ENCODE measurements around the gene MAN2A2. TPM values are rescaled to one million over a fixed set of nuclear protein-coding genes. Genes with fewer than 3 reads are reported as not detected.

MAN2A2 gene
- total RNA-seq, 5 donors from 2014 or later (not counting 1 experiment from before 2014, with no cell fraction given) = 119 to 158 (median 142) TPM

- H3K9me3 Mint-ChIP-seq = no peaks in the 10 kb centered on the region
- no peak overlapping the region for H3K4me3 ChIP-seq (ENCODE audit: control insufficient read depth in 1 of 2, extremely low read depth in 1 of 2, low read length in 1 of 2)
- H3K9me3 ChIP-seq = no peaks in the 10 kb centered on the region
- CTCF ChIA-PET = interaction anchor here (0.6 to 3.9 kb wide), 15 partner anchors 8 to 1781 kb away, joined by 3 to 27 read pairs (median 5); partner anchors contain the start of genes HDDC3 (in 2 of the 2) and UNC45A (in 1 of the 2)
- 88% methylated on average over 58 of the region's 63 CpGs for WGBS (ENCODE audit: insufficient coverage)
- H3K4me1 ChIP-seq (ENCODE audit: control insufficient read depth in 1 of 2, extremely low read depth in 1 of 2, insufficient read depth in 2 of 2, low read length in 2 of 2) = peaks cover 11 to 27% of the 10 kb centered on the region in 2 experiments
- H3K36me3 ChIP-seq (ENCODE audit: control insufficient read depth in 2 of 2, extremely low read depth in 1 of 2, insufficient read depth in 1 of 2, low read length in 1 of 2) = peaks cover 8 to 26% of the 10 kb centered on the region in 2 donors
- H3K27me3 ChIP-seq (replicated peaks in 1 of 2; ENCODE audit: control insufficient read depth in 2 of 2, extremely low read depth in 1 of 2, insufficient read depth in 2 of 2, low read length in 1 of 2) = no peaks in the 10 kb centered on the region
- peak overlapping the region in 1 of 2 donors; percentile 39 for H3K27ac Mint-ChIP-seq
- no peaks in the 10 kb centered on the region for H3K27me3 Mint-ChIP-seq
- DNase-seq (no peak), ATAC-seq (replicated peaks in 1 of 4) (no peak)
- H3K4me1 Mint-ChIP-seq = peaks cover 0 to 20% (median 16%) of the 10 kb centered on the region in 3 donors
- H3K4me3 Mint-ChIP-seq = peak overlapping the region; percentile 37 to 77 (median 56)
- peaks cover 28% of the 10 kb centered on the region for H3K36me3 Mint-ChIP-seq
- POLR2A ChIA-PET = interaction anchor here (0.7 to 0.9 kb wide), 2 partner anchors 22 to 75 kb away, joined by 3 read pairs; partner anchors contain the start of gene UNC45A (in 1 of the 2)
- H3K27ac ChIP-seq (ENCODE audit: low read length) = no peak overlapping the region
Measured at GRCh38 chr15:90957031-90957790, 54.1 kb downstream of the MAN2A2 start.

GRCh38 chr15:90957791-90958190, 54.7 kb downstream of the MAN2A2 start:
- H3K4me1 ChIP-seq (ENCODE audit: control insufficient read depth in 1 of 2, extremely low read depth in 1 of 2, insufficient read depth in 2 of 2, low read length in 2 of 2) = peaks cover 11 to 27% of the 10 kb centered on the region in 2 experiments
- no peaks in the 10 kb centered on the region for H3K27me3 Mint-ChIP-seq
- H3K4me3 Mint-ChIP-seq = peak overlapping the region; percentile 37 to 57 (median 56)
- H3K4me1 Mint-ChIP-seq = peaks cover 0 to 20% (median 16%) of the 10 kb centered on the region in 3 donors
- DNase-seq (no peak), ATAC-seq (replicated peaks in 1 of 4) (no peak)
- peaks cover 25% of the 10 kb centered on the region for H3K36me3 Mint-ChIP-seq
- ChIA-PET CTCF (interaction anchor here (0.6 to 3.9 kb wide), 9 partner anchors 9 to 1780 kb away, joined by 3 to 17 read pairs (median 4); partner anchors contain the start of genes HDDC3 (in 1 of the 2) and UNC45A (in 1 of the 2)), POLR2A (interaction anchor here in 1 of 2 donors (0.6 to 0.7 kb wide), 2 partner anchors 11 to 33 kb away, joined by 3 read pairs; no protein-coding TSS in a partner anchor)
- H3K27ac ChIP-seq (ENCODE audit: low read length) = no peak overlapping the region
- H3K27ac Mint-ChIP-seq = peak overlapping the region in 1 of 2 donors; percentile 39
- no peaks in the 10 kb centered on the region for H3K9me3 Mint-ChIP-seq
- WGBS (ENCODE audit: insufficient coverage) = 94% methylated on average over 4 of the region's 6 CpGs
- H3K27me3 ChIP-seq (replicated peaks in 1 of 2; ENCODE audit: control insufficient read depth in 2 of 2, extremely low read depth in 1 of 2, insufficient read depth in 2 of 2, low read length in 1 of 2) = no peaks in the 10 kb centered on the region
- no peak overlapping the region for H3K4me3 ChIP-seq (ENCODE audit: control insufficient read depth in 1 of 2, extremely low read depth in 1 of 2, low read length in 1 of 2)
- no peaks in the 10 kb centered on the region for H3K9me3 ChIP-seq
- peaks cover 5 to 27% of the 10 kb centered on the region in 2 donors for H3K36me3 ChIP-seq (ENCODE audit: control insufficient read depth in 2 of 2, extremely low read depth in 1 of 2, insufficient read depth in 1 of 2, low read length in 1 of 2)

GRCh38 chr15:90959028-90959595, 56.0 kb downstream of the MAN2A2 start:
- Histone ChIP-seq H3K27ac (ENCODE audit: low read length) (no peak overlapping the region), H3K4me3 (ENCODE audit: control insufficient read depth in 1 of 2, extremely low read depth in 1 of 2, low read length in 1 of 2) (no peak overlapping the region), H3K9me3 (no peaks in the 10 kb centered on the region), H3K4me1 (ENCODE audit: control insufficient read depth in 1 of 2, extremely low read depth in 1 of 2, insufficient read depth in 2 of 2, low read length in 2 of 2) (peaks cover 11 to 25% of the 10 kb centered on the region in 2 experiments), H3K27me3 (replicated peaks in 1 of 2; ENCODE audit: control insufficient read depth in 2 of 2, extremely low read depth in 1 of 2, insufficient read depth in 2 of 2, low read length in 1 of 2) (no peaks in the 10 kb centered on the region), H3K36me3 (ENCODE audit: control insufficient read depth in 2 of 2, extremely low read depth in 1 of 2, insufficient read depth in 1 of 2, low read length in 1 of 2) (peaks cover 2 to 26% of the 10 kb centered on the region in 2 donors)
- POLR2A ChIA-PET = interaction anchor here in 1 of 2 donors (0.6 kb wide), 1 partner anchor 10 kb away, joined by 12 read pairs; no protein-coding TSS in a partner anchor
- CTCF ChIA-PET = interaction anchor here in 1 of 2 donors (0.7 to 1.1 kb wide), 2 partner anchors 20 to 74 kb away, joined by 6 to 9 read pairs; no protein-coding TSS in a partner anchor
- ATAC-seq (replicated peaks in 1 of 4) (no peak), DNase-seq (no peak)
- no peaks in the 10 kb centered on the region for H3K9me3 Mint-ChIP-seq
- H3K27ac Mint-ChIP-seq = no peak overlapping the region
- H3K27me3 Mint-ChIP-seq = no peaks in the 10 kb centered on the region
- H3K36me3 Mint-ChIP-seq = peaks cover 26% of the 10 kb centered on the region
- 100% methylated on average over 1 of the region's 8 CpGs for WGBS (ENCODE audit: insufficient coverage)
- no peak overlapping the region for H3K4me3 Mint-ChIP-seq
- peaks cover 0 to 17% (median 16%) of the 10 kb centered on the region in 3 donors for H3K4me1 Mint-ChIP-seq

- no peaks in the 10 kb centered on the region for H3K9me3 ChIP-seq
- Mint-ChIP-seq H3K9me3 (no peaks in the 10 kb centered on the region), H3K27me3 (no peaks in the 10 kb centered on the region), H3K36me3 (peaks cover 26% of the 10 kb centered on the region), H3K27ac (no peak overlapping the region), H3K4me3 (no peak overlapping the region), H3K4me1 (peaks cover 0 to 15% (median 14%) of the 10 kb centered on the region in 3 donors)
- H3K27me3 ChIP-seq (replicated peaks in 1 of 2; ENCODE audit: control insufficient read depth in 2 of 2, extremely low read depth in 1 of 2, insufficient read depth in 2 of 2, low read length in 1 of 2) = no peaks in the 10 kb centered on the region
- CTCF ChIA-PET = no interaction called here
- ATAC-seq (replicated peaks in 1 of 4) (no peak), DNase-seq (no peak)
- POLR2A ChIA-PET = no interaction called here
- peaks cover 2 to 26% of the 10 kb centered on the region in 2 donors for H3K36me3 ChIP-seq (ENCODE audit: control insufficient read depth in 2 of 2, extremely low read depth in 1 of 2, insufficient read depth in 1 of 2, low read length in 1 of 2)
- WGBS (ENCODE audit: insufficient coverage) = 92% methylated on average over 4 of the region's 5 CpGs
- H3K4me1 ChIP-seq (ENCODE audit: control insufficient read depth in 1 of 2, extremely low read depth in 1 of 2, insufficient read depth in 2 of 2, low read length in 2 of 2) = peaks cover 11 to 19% of the 10 kb centered on the region in 2 experiments
- H3K27ac ChIP-seq (ENCODE audit: low read length) = no peak overlapping the region
- H3K4me3 ChIP-seq (ENCODE audit: control insufficient read depth in 1 of 2, extremely low read depth in 1 of 2, low read length in 1 of 2) = no peak overlapping the region
Measured at GRCh38 chr15:90959894-90960293, 56.8 kb downstream of the MAN2A2 start.

- Mint-ChIP-seq H3K4me3 (no peak overlapping the region), H3K4me1 (peaks cover 0 to 13% (median 12%) of the 10 kb centered on the region in 3 donors), H3K27ac (no peak overlapping the region), H3K27me3 (no peaks in the 10 kb centered on the region), H3K36me3 (peaks cover 26% of the 10 kb centered on the region), H3K9me3 (no peaks in the 10 kb centered on the region)
- H3K4me1 ChIP-seq (ENCODE audit: control insufficient read depth in 1 of 2, extremely low read depth in 1 of 2, insufficient read depth in 2 of 2, low read length in 2 of 2) = peaks cover 8 to 15% of the 10 kb centered on the region in 2 experiments
- ATAC-seq (replicated peaks in 1 of 4) (no peak), DNase-seq (no peak)
- H3K36me3 ChIP-seq (ENCODE audit: control insufficient read depth in 2 of 2, extremely low read depth in 1 of 2, insufficient read depth in 1 of 2, low read length in 1 of 2) = peaks cover 2 to 26% of the 10 kb centered on the region in 2 donors
- ChIA-PET CTCF (no interaction called here), POLR2A (no interaction called here)
- no peaks in the 10 kb centered on the region for H3K27me3 ChIP-seq (replicated peaks in 1 of 2; ENCODE audit: control insufficient read depth in 2 of 2, extremely low read depth in 1 of 2, insufficient read depth in 2 of 2, low read length in 1 of 2)
- WGBS (ENCODE audit: insufficient coverage) = 96% methylated on average over 20 of the region's 20 CpGs
- no peak overlapping the region for H3K27ac ChIP-seq (ENCODE audit: low read length)
- no peak overlapping the region for H3K4me3 ChIP-seq (ENCODE audit: control insufficient read depth in 1 of 2, extremely low read depth in 1 of 2, low read length in 1 of 2)
- H3K9me3 ChIP-seq = no peaks in the 10 kb centered on the region
Measured at GRCh38 chr15:90960298-90961091, 57.4 kb downstream of the MAN2A2 start.

- POLR2A ChIA-PET = no interaction called here
Measured at GRCh38 chr15:90962021-90962420, 58.9 kb downstream of the MAN2A2 start.

More at GRCh38 chr15:90962021-90962420, 58.9 kb downstream of the MAN2A2 start:
- no peaks in the 10 kb centered on the region for H3K4me1 ChIP-seq (ENCODE audit: control insufficient read depth in 1 of 2, extremely low read depth in 1 of 2, insufficient read depth in 2 of 2, low read length in 2 of 2)
- H3K36me3 ChIP-seq (ENCODE audit: control insufficient read depth in 2 of 2, extremely low read depth in 1 of 2, insufficient read depth in 1 of 2, low read length in 1 of 2) = peaks cover 7 to 27% of the 10 kb centered on the region in 2 donors
- Mint-ChIP-seq H3K4me3 (no peak overlapping the region), H3K4me1 (peaks cover 0 to 5% (median 4%) of the 10 kb centered on the region in 3 donors), H3K27ac (no peak overlapping the region), H3K36me3 (peaks cover 34% of the 10 kb centered on the region), H3K9me3 (no peaks in the 10 kb centered on the region), H3K27me3 (no peaks in the 10 kb centered on the region)
- CTCF ChIA-PET = no interaction called here
- no peak for DNase-seq
- no peak for ATAC-seq (replicated peaks in 1 of 4)
- H3K9me3 ChIP-seq = no peaks in the 10 kb centered on the region
- no peak overlapping the region for H3K4me3 ChIP-seq (ENCODE audit: control insufficient read depth in 1 of 2, extremely low read depth in 1 of 2, low read length in 1 of 2)
- H3K27me3 ChIP-seq (replicated peaks in 1 of 2; ENCODE audit: control insufficient read depth in 2 of 2, extremely low read depth in 1 of 2, insufficient read depth in 2 of 2, low read length in 1 of 2) = no peaks in the 10 kb centered on the region
- no peak overlapping the region for H3K27ac ChIP-seq (ENCODE audit: low read length)
- WGBS (ENCODE audit: insufficient coverage) = 60% methylated on average over 1 of the region's 4 CpGs

Measured in T-cell (primary cell).